Liver (tissue), 3 donors: Measurements from ENCODE around the gene ADCK1.

Experiments used
- CTCF ChIP-seq: fragments of 150-350 bp; IDR thresholded peaks from 2 replicates; pipeline ENCODE4 v1.5.1; 2017; ENCODE audit warnings: improper control_type of control experiment, low read depth, low read length; ENCODE audit not compliant: missing input control
- EGR1 ChIP-seq, 2 donors: IDR thresholded peaks; 2 replicates each; pipeline ENCODE4 v1.6.1; 2016 to 2018; ENCODE audit warnings: antibody characterized with exemption in 2 of 2, low read depth in 2 of 2
- RXRA ChIP-seq, 2 donors: IDR thresholded peaks; 2 replicates each; pipeline ENCODE4 v1.6.1; 2017 to 2018; ENCODE audit warnings: antibody characterized with exemption in 2 of 2, mild to moderate bottlenecking in 1 of 2
- YY1 ChIP-seq: IDR thresholded peaks from 2 replicates; pipeline ENCODE4 v1.6.1; 2016; ENCODE audit warnings: antibody characterized with exemption, mild to moderate bottlenecking
- donor health status: healthy.
- donor health status: healthy.

GRCh38 chr14:77882636-77883035, 82.7 kb downstream of the ADCK1 start:
- TF ChIP-seq CTCF (no peak), YY1 (no peak), RXRA (IDR thresholded peaks at IDR 0.05) (no peak), EGR1 (IDR thresholded peaks at IDR 0.05; ENCODE audit: low read depth in 2 of 2) (no peak)
